NOMO-1 treated with dmso at 0.1 percent for 144 hours (cell line): Measurements from ENCODE around the gene ZNF606.
"Not testable (repeated sequence)": the region's sequence is repeated elsewhere in the genome, so short reads cannot be mapped to it uniquely, and the experiment has no call there.

Experiments used
- DNase-seq: peaks from one replicate; lab custom pipeline; 2025; ENCODE audit not compliant: unreplicated experiment; lab: John Stamatoyannopoulos, UW

The ZNF606 gene

DNA sequence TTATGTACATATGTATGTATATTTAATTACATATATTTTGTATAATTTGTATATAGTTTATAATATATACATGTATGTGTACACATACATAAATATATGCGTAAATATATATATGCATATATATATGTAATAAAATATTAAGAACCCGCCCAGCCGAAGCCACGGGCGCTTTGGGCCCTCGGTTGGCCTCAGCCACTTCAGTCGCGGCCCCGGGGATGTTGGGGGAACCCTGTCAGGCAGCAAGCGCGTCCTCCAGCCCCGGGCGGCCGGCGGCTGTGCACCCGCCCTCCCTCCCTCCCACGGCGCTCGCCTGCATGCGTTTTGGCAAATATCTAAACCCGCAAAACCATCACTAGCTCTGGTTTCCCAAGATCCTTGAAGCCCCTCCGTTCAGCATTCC lies 7.9 kb upstream of the ZNF606 start:
- DNase-seq = no peak

DNA sequence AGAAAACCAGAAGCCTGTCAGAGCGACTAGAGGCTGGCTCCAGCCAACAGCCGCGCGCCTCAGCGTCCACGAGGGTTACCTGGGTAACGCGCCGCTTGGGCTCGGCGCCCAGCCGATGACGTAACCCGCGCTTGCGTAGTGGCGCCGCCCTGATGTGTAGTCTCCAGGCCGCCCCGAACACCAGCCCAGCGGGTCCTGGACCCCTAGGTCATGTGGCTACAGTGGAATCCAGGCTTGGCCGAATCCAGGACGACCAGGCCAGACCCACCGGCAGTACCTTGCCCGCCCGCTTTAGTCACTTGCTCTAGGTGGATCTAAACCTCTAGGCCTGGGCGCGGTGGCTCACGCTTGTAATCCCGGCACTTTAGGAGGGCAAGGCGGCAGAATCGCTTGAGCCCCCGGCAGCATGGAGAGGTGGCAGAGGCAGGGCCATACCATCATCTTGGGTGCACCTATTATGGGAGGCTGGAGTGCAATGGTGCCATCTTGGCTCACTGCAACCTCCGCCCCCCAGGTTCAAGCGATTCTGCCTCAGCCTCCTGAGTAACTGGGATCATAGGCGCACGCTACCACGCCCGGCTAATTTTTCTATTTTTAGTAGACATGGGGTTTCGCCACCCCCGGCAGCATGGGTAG lies 7.2 kb upstream of the ZNF606 start:
- DNase-seq = no peak

DNA sequence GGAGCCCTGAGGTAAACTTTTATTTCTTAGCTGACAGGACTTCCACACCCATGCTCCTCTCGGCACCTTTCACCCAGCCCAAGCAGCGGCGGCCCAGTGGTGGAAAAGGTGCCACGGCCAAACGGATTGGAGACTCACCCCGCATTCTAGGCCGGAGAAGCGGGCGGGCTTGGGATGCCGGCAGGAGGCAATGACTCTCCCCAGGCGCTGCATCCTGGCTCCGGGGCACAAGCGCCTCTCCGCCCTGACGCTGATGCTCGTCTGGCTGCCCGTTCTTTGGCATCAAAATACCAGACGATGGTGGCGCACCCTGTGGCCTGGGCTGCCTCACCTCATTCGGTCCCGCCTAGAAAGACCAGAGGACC lies 6.7 kb upstream of the ZNF606 start:
- no peak for DNase-seq

DNA sequence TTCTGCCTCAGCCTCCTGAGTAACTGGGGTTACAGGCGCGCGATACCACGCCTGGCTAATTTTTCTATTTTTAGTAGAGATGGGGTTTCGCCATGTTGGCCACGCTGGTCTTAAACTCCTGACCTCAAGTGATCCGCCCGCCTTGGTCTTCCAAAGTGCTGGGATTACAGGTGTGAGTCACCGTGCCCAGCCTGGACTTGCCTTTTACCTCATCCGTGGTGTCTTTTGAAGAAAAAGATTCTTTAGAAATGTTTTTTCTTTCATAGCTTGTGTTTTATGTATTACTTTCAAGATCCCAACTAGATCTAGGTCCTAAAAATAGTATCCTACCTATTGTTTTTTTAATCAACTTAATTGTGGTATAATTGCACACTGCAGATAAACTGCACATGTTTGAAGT lies 6.3 kb upstream of the ZNF606 start:
- not testable (repeated sequence) for DNase-seq

DNA sequence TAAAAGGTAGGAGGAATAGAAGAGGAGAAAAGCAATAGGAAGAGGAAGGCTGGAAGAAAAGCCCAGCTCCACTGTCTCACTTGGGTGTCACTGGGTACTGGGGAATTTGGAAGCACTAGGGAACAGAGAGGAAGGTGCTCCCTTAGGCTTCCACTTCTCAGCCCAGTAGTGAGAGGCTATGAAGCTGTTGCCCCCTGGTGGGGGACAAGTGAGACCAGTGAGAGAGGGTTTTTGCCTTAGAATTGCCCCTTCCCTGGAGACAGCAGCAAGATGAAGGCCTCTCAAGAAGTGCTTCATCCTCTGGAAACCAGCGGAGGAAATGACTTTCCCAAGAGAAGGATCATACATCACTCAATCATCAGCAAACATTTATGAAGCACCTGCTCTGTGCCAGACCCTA lies 4.7 kb upstream of the ZNF606 start:
- no peak for DNase-seq

DNA sequence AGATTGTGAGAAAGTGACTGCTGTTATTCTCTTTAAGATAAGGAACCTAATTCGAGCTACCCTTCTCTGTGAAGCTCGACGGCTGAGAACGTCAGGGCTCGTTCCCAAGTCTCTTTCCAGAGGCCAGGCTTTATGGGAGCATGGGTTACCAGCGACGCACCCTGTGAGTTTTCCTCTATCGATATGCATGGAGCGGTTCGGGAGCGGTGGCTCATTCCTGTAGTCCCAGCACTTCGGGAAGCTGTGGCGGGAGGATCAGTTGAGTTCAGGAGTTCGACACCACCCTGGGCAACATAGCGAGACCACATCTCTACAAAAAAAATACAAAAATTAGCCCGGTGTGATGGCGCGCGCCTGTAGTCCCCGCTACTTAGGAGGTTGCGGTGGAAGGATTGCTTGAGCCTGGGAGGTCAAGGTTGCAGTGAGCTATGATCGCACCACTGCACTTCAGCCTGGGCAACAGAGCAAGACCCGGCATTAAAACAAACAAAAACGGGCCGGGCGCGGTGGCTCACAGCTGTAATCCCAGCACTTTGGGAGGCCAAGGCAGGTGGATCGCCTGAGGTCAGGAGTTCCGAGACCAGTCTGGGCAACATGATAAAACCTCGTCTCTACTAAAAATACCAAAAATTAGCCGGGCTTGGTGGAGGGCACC lies 681 bp upstream of the ZNF606 start:
- DNase-seq = no peak

DNA sequence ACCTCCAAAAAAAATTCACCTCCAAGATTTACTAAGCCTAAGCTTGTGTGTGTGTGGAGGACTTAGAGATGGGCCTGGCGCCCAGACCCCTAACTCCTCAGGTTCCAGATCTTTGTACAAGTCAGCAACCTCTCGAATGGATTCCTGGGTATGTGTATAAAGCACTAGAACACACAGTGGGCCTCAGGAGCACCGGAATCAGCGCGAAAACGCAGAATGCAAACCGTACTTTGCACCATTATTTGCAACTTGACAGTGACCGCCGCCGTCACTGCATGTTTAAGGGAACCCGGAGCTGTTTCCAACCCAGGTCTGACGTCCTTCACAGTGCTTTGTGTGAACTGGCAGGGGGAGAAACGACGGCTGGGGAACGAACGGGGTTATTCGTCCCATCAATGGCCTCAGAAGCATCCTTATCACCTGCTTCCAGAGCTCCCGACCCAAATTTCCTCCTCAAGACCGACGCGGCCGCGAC lies 688 bp downstream of the ZNF606 start:
- no peak for DNase-seq

DNA sequence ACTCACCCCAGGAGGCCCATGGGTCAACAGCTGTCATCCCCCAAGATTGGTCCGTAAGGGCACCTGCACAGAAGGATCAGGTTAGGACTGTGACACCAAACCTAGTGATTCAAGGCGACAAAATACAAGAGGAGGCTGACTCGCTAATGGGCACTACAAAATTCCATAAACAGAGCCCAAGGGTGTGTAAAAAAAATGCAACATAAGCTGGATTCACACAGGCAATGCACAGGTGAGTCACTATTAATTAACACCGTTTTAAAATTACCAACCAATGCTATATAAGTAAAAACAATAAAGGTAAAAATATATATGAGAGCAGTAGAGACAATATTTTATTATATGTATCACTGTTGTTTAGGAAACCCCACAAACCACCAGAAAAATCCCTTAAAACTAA lies 1.9 kb downstream of the ZNF606 start:
- no peak for DNase-seq

DNA sequence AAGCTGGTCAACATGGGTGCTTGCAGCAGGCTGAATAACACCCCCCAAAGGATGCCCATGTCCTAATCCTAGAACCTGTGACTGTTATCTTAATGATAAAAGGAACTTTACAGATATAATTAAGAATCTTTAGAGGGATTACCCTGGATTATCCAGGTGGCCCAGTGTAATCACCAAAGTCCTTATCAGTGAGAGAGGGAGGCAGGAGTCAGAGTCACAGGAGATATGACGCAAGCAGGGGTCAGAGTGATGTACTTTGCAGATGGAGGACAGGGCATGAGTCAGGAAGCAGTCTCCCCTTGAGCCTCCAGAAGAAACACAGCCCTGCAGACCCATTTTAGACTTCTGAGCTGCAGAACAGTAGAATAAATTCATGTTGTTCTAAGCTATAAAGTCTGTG lies 9.8 kb downstream of the ZNF606 start:
- DNase-seq = no peak

DNA sequence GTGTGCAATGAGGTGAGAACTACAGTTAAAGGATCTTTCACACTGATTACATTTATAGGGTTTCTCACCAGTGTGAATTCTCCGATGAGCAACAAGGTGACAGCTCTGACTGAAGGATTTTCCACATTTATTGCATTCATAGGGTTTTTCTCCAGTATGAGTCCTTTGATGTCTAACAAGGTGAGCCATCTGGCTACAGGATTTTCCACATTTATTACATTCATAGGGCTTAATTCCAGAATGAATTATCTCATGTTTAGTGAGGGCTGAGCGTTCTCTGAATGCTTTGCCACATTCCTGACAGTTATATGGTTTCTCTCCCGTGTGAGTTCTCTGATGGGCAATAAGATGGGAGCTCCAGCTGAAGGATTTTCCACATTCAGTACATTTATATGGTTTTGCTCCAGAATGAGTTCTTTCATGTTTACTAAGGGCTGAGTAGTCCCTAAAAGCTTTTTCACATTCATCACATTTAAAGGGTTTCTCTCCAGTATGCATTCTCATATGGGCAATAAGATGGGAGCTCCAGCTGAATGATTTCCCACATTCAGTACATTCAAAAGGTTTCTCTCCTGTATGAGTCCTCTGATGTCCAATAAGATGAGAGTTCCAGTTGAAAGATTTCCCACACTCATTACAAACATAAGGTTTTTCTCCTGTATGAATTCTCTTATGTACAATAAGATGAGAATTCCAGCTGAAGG lies 23.9 kb downstream of the ZNF606 start:
- DNase-seq = no peak

DNA sequence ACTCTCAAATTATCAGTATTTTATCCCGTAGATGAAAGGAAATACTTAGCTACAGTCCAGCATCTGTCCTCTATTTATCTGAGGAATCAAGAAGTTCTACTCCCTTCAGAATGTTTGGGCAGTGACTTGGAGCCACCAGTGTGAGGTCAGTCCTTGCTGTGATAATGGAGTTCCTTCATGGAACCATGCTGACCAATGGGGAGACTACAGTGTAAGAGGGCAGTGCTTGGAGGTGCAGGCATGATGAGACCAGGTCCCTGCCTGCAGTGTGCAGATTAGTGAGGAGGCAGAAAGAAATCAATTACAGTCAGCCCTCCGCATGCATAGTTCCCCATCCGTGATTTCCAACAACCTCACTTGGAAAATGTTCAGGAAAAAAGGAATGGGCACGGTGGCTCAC lies 28.2 kb downstream of the ZNF606 start, which contains the start of gene C19orf18:
Gene C19orf18 (minus strand): TSS at position 101 of the 400 bp plus-strand sequence. CDS start 102 bp downstream, outside the sequence.
- no peak for DNase-seq

DNA sequence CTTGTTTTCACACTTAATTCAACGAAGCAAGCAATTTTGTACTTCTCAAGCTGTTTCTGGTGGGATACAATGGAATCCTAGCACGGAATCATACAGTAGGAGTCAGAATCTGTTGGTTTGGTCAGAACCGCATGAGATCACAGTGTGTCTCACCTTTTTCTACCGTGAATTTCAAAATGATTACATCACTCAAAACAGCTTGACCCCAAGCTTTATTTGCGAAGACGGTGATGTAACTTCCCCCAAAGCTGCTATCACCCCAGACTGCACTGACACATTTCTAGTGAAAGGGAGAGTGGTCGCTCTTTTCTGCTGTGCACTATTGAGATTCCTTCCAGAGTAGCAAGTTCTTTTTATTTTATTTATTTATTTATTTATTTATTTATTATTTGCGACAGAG lies 37.9 kb downstream of the ZNF606 start:
- DNase-seq = no peak

DNA sequence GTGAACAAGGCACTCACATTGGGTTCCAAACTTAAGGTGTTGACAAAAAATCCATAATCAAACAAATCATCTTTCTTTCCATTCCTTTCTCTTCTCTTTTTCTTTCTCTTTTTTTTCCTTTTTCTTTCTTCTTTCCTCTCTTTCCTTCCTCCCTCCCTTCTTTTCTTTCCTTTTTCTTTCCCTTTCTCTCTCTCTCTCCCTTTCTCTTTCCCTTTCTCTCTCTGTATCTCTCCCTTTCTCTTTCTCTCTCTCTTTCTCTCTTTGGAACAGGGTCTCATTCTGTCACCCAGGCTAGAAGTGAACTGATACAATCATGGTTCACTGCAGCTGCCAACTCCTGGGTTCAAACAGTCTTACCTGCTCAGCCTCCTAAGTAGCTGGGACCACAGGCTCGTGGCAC lies 40.8 kb downstream of the ZNF606 start:
- no peak for DNase-seq

DNA sequence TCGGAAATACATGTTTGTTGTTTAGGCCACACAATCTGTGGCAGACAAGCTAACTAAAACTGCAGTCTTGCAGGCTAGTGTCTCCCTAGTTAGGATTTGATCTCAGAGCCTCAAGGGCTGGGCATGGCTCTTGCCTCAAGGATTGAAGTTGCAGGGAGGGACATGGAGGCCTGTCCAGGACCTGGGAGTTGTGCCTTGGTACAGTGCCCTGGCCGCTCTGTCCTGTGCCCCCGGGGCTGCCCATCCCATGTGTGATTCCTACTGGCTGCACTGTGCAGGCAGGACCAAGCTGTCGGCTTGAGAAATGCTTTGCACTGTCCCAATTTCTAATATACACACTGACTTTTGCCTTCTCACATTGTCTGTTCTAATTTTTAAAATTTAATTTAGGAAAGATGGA lies 47.6 kb downstream of the ZNF606 start:
- no peak for DNase-seq

DNA sequence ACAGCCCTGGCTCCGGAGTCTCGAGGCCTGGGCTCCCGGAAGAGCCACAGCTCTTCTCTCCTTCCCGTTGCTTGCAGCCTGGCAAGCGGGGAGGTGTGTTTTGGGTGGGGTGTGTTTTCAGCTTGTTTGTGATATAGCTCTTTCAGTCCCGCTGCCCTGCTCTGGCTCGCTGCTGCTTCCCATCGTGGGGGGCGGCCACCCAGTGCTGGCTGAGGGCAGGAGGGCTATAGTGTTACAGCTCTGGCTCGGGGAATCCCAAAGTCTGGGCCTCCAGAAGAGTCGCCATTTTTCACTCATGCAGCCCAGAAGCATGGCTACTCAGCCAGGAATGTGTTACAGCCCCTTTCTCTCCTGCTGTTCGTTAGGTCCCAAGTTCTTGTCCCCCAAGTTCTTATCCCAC lies 52.9 kb downstream of the ZNF606 start:
- DNase-seq = no peak

DNA sequence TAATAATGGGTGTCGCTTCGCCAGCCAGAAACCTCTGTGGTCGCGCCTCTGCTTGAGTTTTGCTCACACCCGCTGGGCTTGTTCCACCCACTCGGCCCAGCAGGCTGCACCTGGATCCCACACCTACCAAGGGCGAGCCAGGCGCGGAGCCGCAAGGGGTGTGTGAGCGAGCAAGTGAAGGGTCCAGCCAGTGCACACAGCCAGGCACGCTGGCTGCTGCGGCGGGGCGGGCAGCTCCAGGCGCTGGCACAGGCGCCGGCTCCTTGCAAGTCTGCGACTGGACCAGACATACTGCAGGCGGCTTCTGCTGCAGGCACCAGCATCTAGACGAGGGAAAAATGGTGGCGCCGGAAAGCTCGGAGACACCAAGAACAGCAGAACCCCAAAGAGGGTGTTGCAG lies 53.3 kb downstream of the ZNF606 start:
- DNase-seq = no peak

DNA sequence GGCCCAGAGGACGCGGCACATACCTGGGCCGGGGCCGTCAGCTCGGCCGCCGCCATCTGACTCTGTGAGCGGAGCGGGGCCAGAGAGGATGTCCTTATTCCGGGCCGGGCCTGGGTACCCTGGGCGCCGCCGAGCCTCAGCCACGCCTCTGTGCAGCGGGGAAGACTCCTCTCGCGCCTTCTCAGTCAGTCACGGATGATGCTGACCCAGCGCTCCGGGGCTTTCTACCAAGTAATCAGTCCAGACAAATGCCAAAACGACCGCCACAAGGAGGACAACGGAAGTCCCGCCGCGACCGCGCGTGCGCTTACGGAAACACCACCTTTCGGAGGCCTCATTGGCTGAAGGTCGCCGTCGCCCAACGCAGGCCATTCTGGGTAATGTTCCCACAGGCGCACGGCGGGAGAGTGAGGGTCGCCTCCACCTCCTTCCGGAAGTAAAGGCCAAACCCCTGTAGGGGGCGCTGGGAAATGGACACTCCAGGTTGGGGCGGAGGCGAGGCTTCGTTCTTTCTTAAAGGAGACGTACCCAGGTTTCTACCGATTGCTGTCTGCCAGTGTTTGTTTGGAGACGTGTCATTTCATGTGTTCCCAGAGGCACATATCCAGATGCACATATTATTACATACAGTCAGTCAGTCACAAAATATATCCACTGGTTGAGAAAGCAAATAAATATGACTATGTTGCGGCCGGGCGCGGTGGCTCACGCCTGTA lies 55.0 kb downstream of the ZNF606 start, which contains the start of gene ZNF256:
Gene ZNF256 (minus strand): TSS at position 288 of the 716 bp plus-strand sequence. CDS start 232 bp downstream, at position 56.
- peak; percentile 76 for DNase-seq

DNA sequence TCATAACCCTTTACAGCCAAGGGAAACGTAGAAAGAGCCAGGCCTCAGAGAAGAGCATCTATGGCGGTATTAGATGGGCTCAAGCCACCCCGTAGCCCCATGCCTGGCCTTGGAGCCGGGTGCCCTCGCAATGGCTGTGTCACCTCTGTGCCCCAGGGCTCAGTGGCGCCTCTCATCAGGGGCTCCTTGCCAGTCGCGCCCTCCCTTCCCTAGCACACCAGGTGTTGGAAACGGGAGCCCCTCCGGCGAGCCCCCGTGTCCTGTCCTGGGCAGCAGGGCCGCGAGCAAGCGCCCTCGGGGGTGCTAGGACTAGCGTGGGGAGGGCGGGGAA lies 55.6 kb downstream of the ZNF606 start:
- DNase-seq = no peak

DNA sequence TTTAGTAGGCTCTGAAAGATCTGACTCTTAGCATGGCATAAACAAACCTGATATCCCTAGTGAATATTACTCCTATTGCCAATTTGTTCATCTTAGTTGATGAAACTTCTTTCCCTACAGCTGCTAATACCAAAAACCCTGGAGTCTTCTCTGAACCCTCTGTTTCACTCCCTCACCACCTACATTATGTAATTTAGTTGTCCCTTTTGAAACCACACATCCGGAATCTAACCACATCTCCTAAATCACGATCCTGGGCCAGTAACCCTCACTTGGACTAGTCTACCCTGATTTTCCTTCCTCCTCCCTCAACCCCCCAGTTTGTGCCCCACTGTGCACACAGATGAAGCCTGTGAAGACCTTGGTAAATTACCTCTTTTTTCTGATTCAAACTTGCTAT lies 56.3 kb downstream of the ZNF606 start:
- no peak for DNase-seq

DNA sequence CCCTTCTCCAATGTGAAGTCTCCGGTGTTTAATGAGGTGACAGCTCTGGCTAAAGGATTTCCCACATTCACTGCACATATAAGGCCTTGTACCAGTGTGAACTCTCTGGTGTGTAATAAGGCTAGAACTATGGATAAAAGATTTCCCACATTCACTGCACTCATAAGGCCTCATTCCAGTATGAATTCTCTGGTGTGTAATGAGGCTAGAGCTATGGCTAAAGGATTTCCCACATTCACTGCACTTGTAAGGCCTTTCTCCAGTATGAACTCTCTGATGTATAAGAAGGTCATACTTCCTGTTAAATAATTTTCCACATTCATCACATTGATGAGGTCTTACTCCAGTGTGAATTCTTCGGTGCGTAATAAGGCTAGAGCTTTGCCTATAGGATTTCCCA lies 61.0 kb downstream of the ZNF606 start:
- DNase-seq = no peak

DNA sequence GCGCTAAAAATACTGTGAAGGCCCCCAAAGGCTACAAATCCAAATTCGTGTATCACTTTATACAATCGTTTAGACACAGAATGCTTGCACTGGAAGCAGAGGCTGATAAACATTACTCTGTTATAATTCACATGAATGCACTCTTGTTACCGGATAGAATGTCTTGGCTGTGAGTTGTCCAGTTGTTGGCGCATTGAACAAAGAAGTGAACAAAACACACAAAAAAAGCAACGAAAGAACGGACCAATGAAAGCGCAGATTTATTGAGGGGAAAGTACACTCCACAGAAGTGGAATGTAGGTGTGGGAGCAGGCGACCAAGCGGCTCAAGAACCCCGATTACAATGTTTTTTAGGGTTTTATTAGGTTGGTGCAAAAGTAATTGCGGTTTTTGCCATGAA lies 66.9 kb downstream of the ZNF606 start:
- DNase-seq = no peak
